HG03571 (cell line): Measurements from ENCODE around the gene DDB1.

Experiments used
- ATAC-seq: cut with Tn5 transposase; IDR thresholded peaks from one replicate; pipeline ENCODE4 v1.9.1; 2021; ENCODE audit not compliant: unreplicated experiment

The DDB1 gene

GRCh38 chr11:61337706-61338470, 5.0 kb upstream of the DDB1 start:
- no peak for ATAC-seq

GRCh38 chr11:61336171-61336935, 3.4 kb upstream of the DDB1 start:
- peak; percentile 44 for ATAC-seq

GRCh38 chr11:61335355-61335710, 2.4 kb upstream of the DDB1 start:
- no peak for ATAC-seq

- no peak for ATAC-seq
Measured at GRCh38 chr11:61334434-61335354, 1.8 kb upstream of the DDB1 start.

GRCh38 chr11:61333550-61334433, 887 bp upstream of the DDB1 start:
- ATAC-seq, result no peak

- ATAC-seq, result no peak
Measured at GRCh38 chr11:61332281-61332796, 566 bp downstream of the DDB1 start.

GRCh38 chr11:61331651-61332050, 1.3 kb downstream of the DDB1 start:
- no peak for ATAC-seq

- no peak for ATAC-seq
Measured at GRCh38 chr11:61329871-61330270, 3.0 kb downstream of the DDB1 start.

- ATAC-seq, result no peak
Measured at GRCh38 chr11:61328351-61328750, 4.6 kb downstream of the DDB1 start.

- no peak for ATAC-seq
Measured at GRCh38 chr11:61327669-61328071, 5.2 kb downstream of the DDB1 start.

- ATAC-seq, result no peak
Measured at GRCh38 chr11:61325649-61326414, 7.1 kb downstream of the DDB1 start.

- ATAC-seq, result no peak
Measured at GRCh38 chr11:61315260-61315659, 17.6 kb downstream of the DDB1 start.

GRCh38 chr11:61310749-61311148, 22.2 kb downstream of the DDB1 start:
- ATAC-seq, result no peak

GRCh38 chr11:61309739-61310138, 23.2 kb downstream of the DDB1 start:
- ATAC-seq, result no peak

GRCh38 chr11:61309141-61309540, 23.8 kb downstream of the DDB1 start:
- ATAC-seq, result no peak

- no peak for ATAC-seq
Measured at GRCh38 chr11:61307354-61307753, 25.6 kb downstream of the DDB1 start.

- no peak for ATAC-seq
Measured at GRCh38 chr11:61306221-61306620, 26.7 kb downstream of the DDB1 start.

- no peak for ATAC-seq
Measured at GRCh38 chr11:61305417-61305816, 27.5 kb downstream of the DDB1 start.

GRCh38 chr11:61303725-61304124, 29.2 kb downstream of the DDB1 start:
- no peak for ATAC-seq
